LNCaP clone FGC (cell line): Measurements from ENCODE around the gene ATG101.

Source experiments
- DNase-seq: peaks from one replicate; pipeline ENCODE4 v3.0.0-alpha.2; 2011; ENCODE audit warnings: low read depth
- H3K4me3 ChIP-seq: 2 replicates; pipeline ENCODE4 v1.5.1; 2011; ENCODE audit warnings: mild to moderate bottlenecking, low read depth, low read length, control low read depth
- CTCF ChIP-seq: IDR thresholded peaks from 2 replicates; pipeline ENCODE4 v1.5.1; 2012; ENCODE audit warnings: mild to moderate bottlenecking; ENCODE audit not compliant: control insufficient read depth, insufficient read depth; ENCODE audit errors: extremely low read depth

ATG101 gene

DNA sequence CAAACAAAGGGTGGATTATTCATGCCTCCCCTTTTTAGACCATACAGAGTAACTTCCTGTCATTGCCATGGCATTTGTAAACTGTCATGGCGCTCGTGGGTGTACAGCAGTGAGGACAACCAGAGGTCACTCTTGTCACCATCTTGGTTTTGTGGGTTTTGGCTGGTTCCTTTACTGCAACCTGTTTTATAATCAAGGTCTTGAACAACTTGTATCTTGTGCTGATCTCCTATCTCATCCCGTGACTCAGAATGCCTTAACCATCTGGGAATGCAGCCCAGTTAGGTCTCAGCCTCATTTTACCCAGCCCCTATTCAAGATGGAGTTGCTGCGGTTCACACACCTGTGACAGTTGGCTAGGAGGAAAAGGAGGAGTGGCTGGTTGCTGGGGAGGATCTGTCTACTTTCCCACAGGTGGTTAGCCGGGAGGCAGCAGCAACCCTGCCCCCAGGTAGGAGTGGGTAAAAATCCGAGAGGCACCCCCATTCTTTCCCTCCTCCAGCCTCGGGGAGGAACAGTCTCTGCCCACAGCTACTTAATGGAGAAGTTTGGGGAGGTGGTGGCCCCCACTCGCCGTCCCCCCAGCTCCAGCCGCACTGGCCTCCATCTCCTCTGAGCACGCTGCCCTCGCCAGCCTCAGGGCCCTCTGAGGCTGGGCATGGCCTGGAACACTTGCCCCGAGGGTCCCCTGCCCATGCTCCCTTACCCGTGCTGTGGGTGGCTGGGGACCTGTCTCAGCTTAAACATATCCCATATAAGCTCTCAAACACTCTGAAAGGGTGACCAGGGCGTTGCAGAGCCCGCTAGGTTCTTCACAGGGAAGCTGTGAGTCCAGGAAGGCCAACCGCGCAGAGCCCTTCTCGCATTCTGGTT is 51.4 kb downstream of the ATG101 start:
- TF ChIP-seq CTCF, result no peak
- no peak overlapping the region for H3K4me3 ChIP-seq
- DNase-seq, result no peak

DNA sequence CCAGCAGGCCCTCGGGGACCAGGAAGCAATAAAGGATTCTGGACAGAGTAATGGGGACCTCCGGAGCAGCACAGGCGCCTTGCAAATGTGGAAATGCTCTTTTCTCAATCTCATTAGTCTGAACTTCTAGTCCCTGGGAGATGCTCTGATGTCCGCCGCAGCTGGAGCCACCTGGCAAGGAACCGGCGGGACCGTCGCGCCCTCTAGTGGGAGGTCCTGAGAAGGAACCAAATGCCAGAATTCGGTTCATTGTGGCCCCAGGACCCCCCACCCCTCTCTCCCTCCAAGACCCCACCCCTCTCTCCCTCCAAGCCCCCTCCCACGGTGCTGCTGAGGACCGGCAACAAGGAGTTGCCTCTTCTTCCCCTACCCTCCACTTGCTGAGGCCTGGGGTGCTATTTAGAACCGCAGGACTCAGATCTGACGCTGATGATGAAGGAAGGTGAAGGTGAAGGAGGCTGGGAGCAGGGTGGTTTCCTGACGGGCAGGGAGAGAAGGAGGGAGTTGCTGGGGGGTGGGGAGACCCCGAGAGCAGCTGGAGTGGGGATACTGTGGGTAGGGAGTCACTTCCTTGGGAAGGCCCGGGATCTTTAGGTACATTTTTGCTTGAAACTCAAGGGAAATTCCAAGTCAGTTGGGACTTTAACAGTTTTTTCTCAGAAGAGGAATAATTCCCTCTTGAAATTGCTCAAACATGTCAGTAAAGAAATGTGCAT is 52.2 kb downstream of the ATG101 start:
- no peak overlapping the region for H3K4me3 ChIP-seq
- TF ChIP-seq CTCF, result peak; percentile 86
- DNase-seq, result no peak

- H3K4me3 ChIP-seq, result no peak overlapping the region
Observed at GRCh38 chr12:52122540-52122871, 52.7 kb downstream of the ATG101 start.

GRCh38 chr12:52122904-52123303 is 53.1 kb downstream of the ATG101 start:
- no peak overlapping the region for H3K4me3 ChIP-seq
- no peak for DNase-seq
- TF ChIP-seq CTCF, result no peak

More at GRCh38 chr12:52122540-52122871, 52.7 kb downstream of the ATG101 start:
- no peak for DNase-seq
- no peak for TF ChIP-seq CTCF

- TF ChIP-seq CTCF, result no peak
- DNase-seq, result no peak
- H3K4me3 ChIP-seq, result no peak overlapping the region
Observed at GRCh38 chr12:52123487-52124186, 53.9 kb downstream of the ATG101 start.

GRCh38 chr12:52125476-52125900 is 55.7 kb downstream of the ATG101 start:
- no peak for DNase-seq
- no peak overlapping the region for H3K4me3 ChIP-seq
- TF ChIP-seq CTCF, result no peak
